HepG2 (cell line): ENCODE data around the gene DOCK4. TPM values are rescaled to one million over a fixed set of nuclear protein-coding genes. Genes with fewer than 3 reads are reported as not detected.

Experiments
- BCL6 ChIP-seq: IDR thresholded peaks from 2 replicates; pipeline ENCODE4 v1.6.1; 2016; ENCODE audit warnings: missing genetic modification reagents, missing compliant biosample characterization
- GRHL1 ChIP-seq: sonication (generic); formaldehyde crosslinking; conservative IDR thresholded peaks from 2 replicates; pipeline ENCODE4 v1.8.0; 2022; ENCODE audit warnings: missing genetic modification reagents
- HOXD1 ChIP-seq: sonication (generic); formaldehyde crosslinking; IDR thresholded peaks from 2 replicates; pipeline ENCODE4 v1.5.0; 2020; ENCODE audit warnings: missing genetic modification reagents
- NFAT5 ChIP-seq: sonication (generic); formaldehyde crosslinking; IDR thresholded peaks from 2 replicates; pipeline ENCODE4 v1.4.0; 2020; ENCODE audit warnings: missing genetic modification reagents
- SNRNP70 ChIP-seq: fragments of 200-400 bp; formaldehyde crosslinking; IDR thresholded peaks from 2 replicates; pipeline ENCODE4 v1.6.1; 2017; ENCODE audit warnings: mild to moderate bottlenecking, low read depth, low read length, moderate library complexity
- XRCC5 ChIP-seq: fragments of 200-400 bp; formaldehyde crosslinking; optimal IDR thresholded peaks from 2 replicates; pipeline ENCODE3; 2017; ENCODE audit warnings: mild to moderate bottlenecking, low read length
- ZFP82 ChIP-seq: sonication (generic); formaldehyde crosslinking; IDR thresholded peaks from 2 replicates; pipeline ENCODE4 v1.5.1; 2020; ENCODE audit warnings: mild to moderate bottlenecking, missing genetic modification reagents, borderline replicate concordance
- ZMYM3 ChIP-seq: sonication (generic); formaldehyde crosslinking; IDR thresholded peaks from 2 replicates; pipeline ENCODE4 v1.5.1; 2020; ENCODE audit warnings: mild to moderate bottlenecking, missing genetic modification reagents
- ZNF260 ChIP-seq: sonication (generic); formaldehyde crosslinking; IDR thresholded peaks from 2 replicates; pipeline ENCODE4 v1.4.0; 2020; ENCODE audit warnings: missing genetic modification reagents, low read depth, mild to moderate bottlenecking, borderline replicate concordance
- ZNF280B ChIP-seq: sonication (generic); formaldehyde crosslinking; IDR thresholded peaks from 2 replicates; pipeline ENCODE4 v1.5.0; 2020; ENCODE audit warnings: missing genetic modification reagents, mild to moderate bottlenecking, borderline replicate concordance
- ZNF432 ChIP-seq: sonication (generic); formaldehyde crosslinking; IDR thresholded peaks from 2 replicates; pipeline ENCODE4 v1.5.0; 2020; ENCODE audit warnings: missing genetic modification reagents, mild to moderate bottlenecking, borderline replicate concordance
- ZNF574 ChIP-seq: sonication (generic); formaldehyde crosslinking; IDR thresholded peaks from 2 replicates; pipeline ENCODE4 v1.4.0; 2020; ENCODE audit warnings: missing genetic modification reagents
- ZNF720 ChIP-seq: sonication (generic); formaldehyde crosslinking; IDR thresholded peaks from 2 replicates; pipeline ENCODE4 v1.4.0; 2020; ENCODE audit warnings: missing genetic modification reagents
- ZNF891 ChIP-seq: sonication (generic); formaldehyde crosslinking; IDR thresholded peaks from 2 replicates; pipeline ENCODE4 v1.5.0; 2020; ENCODE audit warnings: mild to moderate bottlenecking, missing genetic modification reagents
- polyA plus RNA-seq, 8 experiments: library from polyadenylated mRNA; depleted of rRNA in 3 of 8; stranded (reverse) in 7 of 8; unstranded in 1 of 8; fragments of >200 nt; fragmentation: Illumina TruSeq in 4 of 8; extraction: Trizol in 4 of 8; gene quantifications; 2 replicates each; pipeline versions ENCODE4 v1.2.1 to v1.2.3, GENCODE V29; 2011 to 2016; ENCODE audit warnings: low read depth in 4 of 8, missing spikeins in 1 of 8, mixed read lengths in 1 of 8; ENCODE audit not compliant: insufficient read depth in 1 of 8
- total RNA-seq, 5 experiments: library from RNA; depleted of rRNA; stranded (reverse); fragments of >200 nt; fragmentation: Illumina TruSeq; extraction: Trizol; gene quantifications; 2 replicates each; pipeline ENCODE4 v1.2.3, GENCODE V29; 2016; ENCODE audit warnings: low read depth in 1 of 5

The DOCK4 gene
- total and polyA plus RNA-seq, 2 of the 13 experiments (the other 11 are each of a cell fraction or from before 2014, with no cell fraction given): 13.5 to 17.4 TPM

- TF ChIP-seq ZNF260 (no peak), GRHL1 (CRISPR knock-in tag) (no peak), ZNF891 (no peak), NFAT5 (CRISPR knock-in tag) (no peak), ZMYM3 (CRISPR knock-in tag) (no peak), BCL6 (peak; percentile 82), XRCC5 (no peak), ZNF432 (CRISPR knock-in tag) (no peak), ZNF720 (no peak), ZNF574 (CRISPR knock-in tag) (no peak), HOXD1 (CRISPR knock-in tag) (no peak; the same call in 1 of the 2 replicates), ZNF280B (CRISPR knock-in tag) (no peak), ZFP82 (no peak), SNRNP70 (no peak)
These were observed 12.2 kb downstream of the DOCK4 start (continued) for GRCh38 chr7:112193915-112194502.
